Fibroblast of skin of right quadriceps (primary cell): Measurements from ENCODE around the gene DNAJC27.

Source experiments
- DNase-seq: peaks from one replicate; pipeline ENCODE4 v3.0.0-alpha.2; 2013

DNAJC27 gene

GRCh38 chr2:24903161-24904103 is 68.3 kb downstream of the DNAJC27 start:
- DNase-seq = no peak

- DNase-seq = no peak
These were observed 72.3 kb downstream of the DNAJC27 start for GRCh38 chr2:24899361-24899910.

- DNase-seq = no peak
These were observed 73.3 kb downstream of the DNAJC27 start for GRCh38 chr2:24898122-24899109.

GRCh38 chr2:24894750-24895149 is 77.0 kb downstream of the DNAJC27 start:
- DNase-seq = no peak

- DNase-seq = no peak
These were observed 77.8 kb downstream of the DNAJC27 start for GRCh38 chr2:24893934-24894333.
